ENCODE measurements around the gene ASL.
"Not testable (repeated sequence)": the region's sequence is repeated elsewhere in the genome, so short reads cannot be mapped to it uniquely, and the experiment has no call there.

Gene ASL

DNA sequence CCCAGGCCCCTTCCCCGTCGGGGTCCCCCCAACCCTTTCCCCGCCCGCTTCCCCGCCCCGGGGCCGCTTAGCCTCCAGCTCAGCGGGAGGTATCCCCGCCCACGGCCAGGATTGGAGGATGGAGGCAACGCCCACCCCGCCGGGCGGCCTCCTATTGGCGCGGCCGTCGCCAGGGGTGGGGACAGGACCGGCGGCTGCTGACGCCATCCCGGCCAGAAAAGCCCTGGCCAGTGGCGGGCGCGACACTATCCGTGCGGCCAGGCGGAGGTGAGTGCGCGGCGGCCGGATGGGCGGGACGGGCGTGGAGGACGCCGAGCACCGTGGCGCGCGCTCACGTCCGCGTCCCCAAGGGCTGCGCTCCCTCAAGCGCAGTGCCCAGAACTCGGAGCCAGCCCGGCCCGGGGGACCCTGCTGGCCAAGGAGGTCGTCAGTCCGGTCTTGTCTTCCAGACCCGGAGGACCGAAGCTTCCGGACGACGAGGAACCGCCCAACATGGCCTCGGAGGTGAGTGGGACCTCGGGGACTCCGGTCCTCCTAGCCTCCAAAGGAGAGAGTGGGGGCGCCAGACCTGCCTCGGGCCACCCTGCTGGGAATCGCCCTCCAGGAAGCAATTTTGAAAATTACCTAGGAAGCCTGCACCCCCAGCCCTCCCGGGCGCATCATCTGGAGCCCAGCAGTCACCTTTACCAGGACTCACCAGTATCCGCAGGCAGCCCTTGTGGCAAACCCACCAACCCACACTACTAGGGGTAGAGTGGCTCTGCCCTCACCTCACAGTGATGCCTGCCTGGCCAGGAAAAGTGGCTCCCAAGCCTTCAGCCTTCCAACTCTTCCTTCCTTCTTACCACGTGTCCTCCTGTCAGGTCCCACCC lies at the start of gene ASL:
Gene ASL (plus strand): TSS at position 230 of the 872 bp plus-strand sequence. CDS start 263 bp downstream, at position 493.
- DNase-seq (ENCODE audit: low read depth, low spot score), result no peak

DNA sequence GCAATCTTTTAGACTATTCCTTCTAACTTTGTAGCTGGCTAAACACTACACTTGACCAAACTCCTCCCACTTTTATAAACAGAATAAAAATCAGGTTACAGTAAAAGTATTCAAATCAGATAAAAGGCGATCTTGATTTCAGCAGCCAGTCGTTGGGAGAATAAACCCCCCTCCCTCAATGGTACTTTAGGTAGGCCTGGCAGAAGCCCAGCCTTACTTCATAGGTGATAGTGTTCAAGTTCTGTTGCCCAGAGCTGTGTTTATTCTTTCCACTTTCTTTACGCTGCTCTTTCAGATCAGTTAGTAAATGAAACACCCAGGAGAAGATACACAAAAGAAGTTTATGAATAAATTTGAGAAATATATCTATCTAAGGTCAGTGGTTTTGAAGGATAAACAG lies 47.3 kb upstream of the ASL start:
- DNase-seq (ENCODE audit: low read depth, low spot score), result not testable (repeated sequence)

DNA sequence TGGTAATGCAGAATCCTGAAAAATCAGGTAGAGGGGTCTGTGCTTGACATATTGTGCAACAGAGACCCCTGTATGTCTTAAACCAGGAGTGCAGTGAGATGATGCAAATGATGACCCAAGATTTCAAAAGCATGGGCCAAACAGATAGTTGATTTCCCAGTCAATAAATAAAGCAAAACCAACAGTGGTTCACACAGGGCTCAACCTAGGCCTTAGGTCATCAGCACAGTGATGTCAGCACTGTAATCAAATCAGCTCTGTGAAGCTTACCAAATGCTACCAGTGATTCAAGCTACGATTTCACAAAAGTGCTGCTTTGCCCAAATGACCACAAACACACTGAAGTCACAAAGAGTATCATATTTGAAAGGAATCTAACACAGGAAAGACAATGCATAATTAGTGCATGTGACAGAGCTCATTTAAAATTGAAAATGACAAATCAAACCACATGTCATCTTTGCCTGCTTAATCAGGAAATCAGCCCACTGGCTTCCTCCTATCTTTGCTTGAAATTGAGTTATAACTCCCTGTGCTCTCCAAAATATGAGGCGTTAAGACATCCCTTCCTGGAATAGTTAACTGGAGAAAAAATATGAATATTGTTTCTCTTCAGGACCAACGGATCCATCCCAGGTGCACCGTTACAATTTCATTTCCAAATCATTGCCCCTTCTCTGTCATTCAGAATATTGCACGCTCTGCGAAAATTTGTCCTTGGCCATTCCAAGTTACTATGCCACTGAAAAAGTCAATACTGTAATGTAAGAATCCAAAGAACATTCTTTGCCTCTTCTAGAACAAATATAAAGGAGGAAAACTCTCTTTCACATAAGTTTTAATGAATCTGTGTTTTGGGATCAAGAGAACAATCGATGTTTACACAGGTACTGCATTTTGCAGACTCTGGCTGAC lies 41.9 kb upstream of the ASL start:
- DNase-seq (ENCODE audit: low read depth, low spot score), result no peak

DNA sequence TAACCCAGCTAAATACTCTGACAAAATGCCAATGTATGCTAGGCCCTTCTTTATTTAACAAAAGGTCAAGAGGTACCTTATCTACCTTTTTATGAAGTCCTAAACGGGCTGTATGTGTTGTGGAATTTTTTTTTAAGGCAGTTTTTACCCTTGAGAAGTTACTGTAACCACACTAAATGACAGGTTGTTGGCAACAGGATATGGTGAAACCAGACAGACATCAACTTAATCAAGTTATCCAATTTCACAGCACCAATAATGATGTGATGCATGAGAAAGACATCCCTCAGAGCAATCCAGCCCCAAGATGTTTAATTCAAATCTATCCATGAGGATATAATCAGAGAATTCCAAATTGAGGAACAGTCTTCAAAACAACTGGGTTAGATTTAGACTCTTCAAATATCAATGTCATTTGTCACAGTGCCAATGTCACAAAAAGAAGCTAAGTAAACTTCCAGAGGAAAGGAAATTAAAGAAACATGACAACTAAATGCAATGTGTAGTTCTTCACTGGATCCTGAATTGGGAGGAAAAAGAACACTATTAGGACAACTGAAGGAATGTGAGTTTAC lies 41.1 kb upstream of the ASL start:
- DNase-seq (ENCODE audit: low read depth, low spot score), result not testable (repeated sequence)

DNA sequence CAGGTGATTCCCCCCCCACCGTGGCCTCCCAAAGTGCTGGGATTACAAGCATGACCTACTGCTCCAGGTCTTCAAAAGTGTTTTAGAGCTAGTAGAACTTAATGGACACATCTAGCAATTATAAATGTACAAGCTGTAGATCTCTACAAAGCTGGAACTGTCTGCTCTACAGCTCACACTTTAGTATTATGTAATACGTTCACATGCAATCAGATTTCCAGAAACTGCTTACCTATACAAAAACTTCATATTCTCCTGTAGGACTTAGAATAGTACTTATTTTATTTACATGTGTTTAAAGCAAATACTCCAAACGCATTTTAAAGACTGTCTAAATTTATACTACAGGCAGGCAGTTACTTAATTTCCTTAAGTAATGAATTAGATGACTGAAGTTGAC lies 39.2 kb upstream of the ASL start:
- DNase-seq (ENCODE audit: low read depth, low spot score), result no peak

DNA sequence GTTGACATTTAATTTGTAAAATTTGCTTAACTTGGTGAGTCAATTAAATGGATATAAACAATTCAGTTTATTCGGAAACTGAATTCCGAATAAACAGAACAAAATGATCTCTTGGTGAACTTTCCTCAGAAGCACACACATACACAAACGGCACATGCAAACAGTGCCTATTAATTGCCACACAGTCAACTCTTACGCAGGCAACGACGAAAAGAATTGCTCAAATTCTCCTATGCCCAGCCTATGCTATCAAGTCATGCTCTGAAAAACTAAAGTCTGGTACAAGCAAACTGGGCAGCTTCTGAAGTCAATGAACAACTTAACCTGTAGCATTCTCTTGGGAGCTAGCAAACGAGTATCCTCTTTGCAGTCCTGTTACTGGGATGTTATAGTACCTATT lies 38.8 kb upstream of the ASL start:
- DNase-seq (ENCODE audit: low read depth, low spot score), result no peak

DNA sequence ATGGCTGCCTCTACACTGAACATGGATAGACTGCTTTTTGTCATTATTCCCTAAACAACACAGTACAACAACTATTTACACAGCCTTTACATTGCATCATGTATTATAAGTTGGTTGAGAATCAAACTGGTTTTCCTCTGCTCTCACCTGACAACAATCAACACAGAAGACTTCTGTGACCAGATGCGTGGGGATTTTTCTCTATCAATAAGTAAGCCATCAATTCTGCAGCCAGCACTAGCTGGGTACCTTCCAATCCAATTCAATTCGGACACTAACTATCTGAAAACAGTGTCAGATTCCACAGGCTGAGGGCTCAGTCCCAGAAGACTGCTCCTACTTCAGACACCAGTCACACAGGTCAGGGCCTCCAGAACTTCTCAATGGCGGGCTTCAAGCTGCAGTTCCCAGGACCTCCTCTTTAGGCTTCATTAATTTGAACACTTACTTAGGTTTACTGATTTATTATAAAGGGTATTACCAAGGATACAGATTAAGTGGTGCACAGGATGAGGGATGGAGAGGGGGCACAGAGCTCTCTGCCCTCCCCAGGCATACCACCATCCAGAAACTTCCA lies 36.4 kb upstream of the ASL start:
- no peak for DNase-seq (ENCODE audit: low read depth, low spot score)

DNA sequence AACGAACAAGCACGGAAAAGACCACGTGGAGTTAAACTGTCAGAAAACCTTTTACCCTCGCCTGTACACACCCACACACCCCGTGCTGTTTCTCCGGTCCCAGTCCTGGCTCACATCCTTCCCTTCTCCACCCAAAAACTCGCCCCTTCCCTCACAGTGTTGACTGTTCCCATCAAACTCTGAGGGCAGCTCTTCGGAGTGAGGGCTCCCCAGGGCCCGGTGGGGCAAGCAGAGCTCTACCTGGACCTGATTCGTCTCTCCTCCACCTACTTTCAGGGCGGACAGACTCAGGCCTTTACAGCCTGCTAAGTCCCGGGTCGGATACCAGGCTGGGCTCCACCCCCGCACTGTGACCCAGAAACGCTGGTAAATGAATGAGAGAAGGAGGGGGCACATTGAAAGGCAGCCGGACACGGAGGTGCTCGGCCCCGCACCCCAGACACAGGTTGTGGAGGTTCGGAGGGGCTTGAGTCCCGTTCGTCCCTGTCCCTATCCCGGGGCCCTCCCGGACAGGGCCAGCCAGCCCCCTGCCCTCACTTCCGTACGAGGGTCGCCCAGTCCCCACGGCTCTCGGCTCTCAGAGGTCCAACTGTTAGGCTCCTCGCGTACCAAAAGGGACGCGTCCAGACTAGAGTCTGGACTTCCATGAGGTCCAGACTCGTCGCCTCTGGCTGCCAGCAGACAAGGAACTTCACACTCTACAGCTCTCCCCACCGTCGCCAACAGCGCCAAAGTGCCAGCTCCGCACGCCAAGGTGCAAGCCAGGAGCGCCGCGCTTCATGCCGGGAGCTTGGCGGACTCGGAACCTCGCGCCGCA lies 31.7 kb upstream of the ASL start:
- peak; percentile 17 for DNase-seq (ENCODE audit: low read depth, low spot score)

DNA sequence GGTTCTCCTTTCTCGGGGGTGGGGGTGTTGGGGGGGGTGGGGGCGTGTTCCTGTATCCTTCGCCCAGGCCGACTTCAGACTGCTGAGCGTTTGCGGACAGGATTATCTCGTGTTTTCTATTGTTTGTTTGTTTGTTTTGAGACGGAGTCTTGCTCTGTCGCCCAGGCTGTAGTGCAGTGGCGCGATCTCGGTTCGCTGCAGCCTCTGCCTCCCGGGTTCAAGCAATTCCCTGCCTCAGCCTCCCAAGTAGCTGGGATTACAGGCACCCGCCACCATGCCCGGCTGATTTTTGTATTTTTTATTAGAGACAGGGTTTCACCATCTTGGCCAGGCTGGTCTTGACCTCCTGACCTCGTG lies 31.1 kb upstream of the ASL start:
- not testable (repeated sequence) for DNase-seq (ENCODE audit: low read depth, low spot score)

DNA sequence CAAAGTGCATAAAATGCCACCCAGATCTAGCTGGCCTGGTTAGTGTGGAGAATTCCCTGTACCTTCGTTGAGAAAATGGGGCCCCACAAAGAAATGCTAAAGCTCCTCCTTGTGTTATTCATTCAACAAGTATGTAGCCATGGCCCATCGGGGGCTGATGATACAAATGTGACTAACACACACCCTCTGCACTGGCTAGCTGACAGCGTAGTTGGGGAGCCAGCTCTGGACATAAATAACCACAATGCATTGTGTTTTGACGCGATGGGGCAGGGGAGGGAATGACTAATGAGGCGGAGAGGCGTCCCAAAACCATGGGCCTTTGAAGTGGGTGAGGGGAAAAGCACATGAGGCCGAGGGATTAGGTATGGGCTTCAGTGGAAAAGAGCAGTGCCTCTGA lies 28.2 kb upstream of the ASL start:
- no peak for DNase-seq (ENCODE audit: low read depth, low spot score)

DNA sequence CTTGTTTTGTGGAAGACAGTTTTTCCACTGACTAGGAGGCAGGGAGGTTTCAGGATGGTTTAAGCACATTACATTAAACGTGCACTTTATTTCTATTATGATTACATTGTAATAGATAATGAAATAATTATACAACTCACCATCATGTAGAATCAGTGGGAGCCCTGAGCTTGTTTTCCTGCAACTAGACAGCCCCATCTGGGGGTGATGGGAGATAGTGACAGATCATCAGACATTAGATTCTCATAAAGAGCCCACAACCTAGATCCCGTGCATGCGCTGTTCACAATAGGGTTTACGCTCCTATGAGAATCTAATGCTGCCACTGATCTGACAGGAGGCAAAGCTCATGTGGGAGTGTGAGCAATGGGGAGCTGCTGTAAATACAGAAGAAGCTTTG lies 25.7 kb upstream of the ASL start:
- DNase-seq (ENCODE audit: low read depth, low spot score), result not testable (repeated sequence)

DNA sequence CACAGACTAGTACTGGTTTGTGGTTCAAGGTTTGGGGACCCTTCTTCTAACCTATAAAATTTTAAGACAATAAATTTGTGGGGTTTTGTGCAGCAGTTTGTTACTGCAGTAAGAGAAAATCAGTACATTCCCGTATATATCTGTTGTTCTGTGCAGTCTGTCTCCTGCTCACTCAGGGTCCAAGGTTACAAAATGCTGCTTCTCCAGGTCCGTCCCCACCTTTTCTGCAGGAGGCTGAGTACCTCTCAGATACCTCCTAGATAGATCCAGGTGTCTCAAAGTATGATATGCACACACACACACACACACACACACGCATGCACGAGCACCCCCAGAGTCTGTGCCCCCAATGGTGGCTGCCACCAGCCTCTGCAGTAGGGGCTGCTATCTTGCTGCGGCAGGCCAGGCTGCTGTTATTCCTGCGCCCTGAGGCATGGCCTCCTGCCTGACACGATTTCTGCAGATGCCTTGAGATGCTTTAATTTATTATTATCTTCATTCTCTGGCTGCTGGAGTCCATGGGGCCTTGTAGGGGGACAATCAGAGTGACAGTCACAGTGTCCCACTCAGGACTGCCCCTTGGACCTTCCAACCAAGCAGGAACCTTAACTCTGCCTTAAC lies 25.2 kb upstream of the ASL start:
- DNase-seq (ENCODE audit: low read depth, low spot score), result no peak

DNA sequence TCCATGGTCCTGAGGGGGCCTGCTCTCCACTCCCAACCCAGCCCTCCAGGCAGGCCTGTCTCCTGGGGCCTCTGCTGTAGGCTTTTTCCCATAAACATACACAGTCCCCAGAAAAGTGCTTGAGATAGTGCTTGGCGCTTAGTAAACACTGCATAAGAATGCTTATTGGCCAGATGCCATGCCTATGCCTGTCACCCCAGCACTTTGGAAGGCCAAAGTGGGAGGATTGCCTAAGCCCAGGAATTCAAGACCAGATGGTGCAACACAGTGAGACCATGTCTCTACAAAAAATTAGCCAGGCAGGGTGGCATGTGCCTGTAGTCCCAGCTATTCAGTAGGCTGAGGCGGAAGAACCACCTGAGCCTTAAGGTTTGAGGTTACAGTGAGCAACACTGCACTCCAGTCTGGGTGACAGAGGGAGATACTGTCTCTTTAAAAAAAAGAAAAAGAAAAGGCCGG lies 24.6 kb upstream of the ASL start:
- no peak for DNase-seq (ENCODE audit: low read depth, low spot score)

DNA sequence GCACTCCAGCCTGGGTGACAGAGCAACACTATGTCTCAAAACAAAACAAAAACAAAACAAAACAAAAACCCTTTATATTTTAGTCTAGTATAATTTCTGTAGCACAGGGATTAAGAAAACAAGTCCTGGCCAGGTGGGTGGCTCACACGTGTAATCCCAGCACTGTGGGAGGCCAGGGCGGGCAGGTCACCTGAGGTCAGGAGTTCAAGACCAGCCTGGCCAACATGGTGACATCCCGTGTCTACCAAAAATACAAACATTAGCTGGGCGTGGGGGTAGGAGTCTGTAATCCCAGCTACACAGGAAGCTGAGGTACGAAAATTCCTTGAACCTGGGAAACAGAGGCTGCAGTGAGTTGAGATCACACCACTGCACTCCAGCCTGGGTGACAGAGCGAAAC lies 23.2 kb upstream of the ASL start:
- no peak for DNase-seq (ENCODE audit: low read depth, low spot score)

DNA sequence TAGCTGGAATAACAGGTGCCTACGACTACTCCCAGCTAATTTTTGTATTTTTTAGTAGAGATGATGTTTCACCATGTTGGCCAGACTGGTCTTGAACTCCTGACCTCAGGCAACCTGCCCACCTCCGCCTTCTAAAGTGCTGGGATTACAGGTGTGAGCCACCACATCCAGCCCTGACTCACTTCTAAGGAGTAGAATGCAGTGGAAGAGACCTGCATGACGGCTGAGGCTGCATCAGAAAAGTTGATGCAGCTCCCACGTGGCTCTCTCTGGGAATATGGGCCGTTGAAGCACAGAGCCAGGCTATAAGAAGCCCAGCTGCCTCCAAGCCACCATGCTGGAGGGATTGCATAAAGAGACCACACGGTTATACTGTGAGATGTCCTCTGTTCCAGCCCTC lies 21.6 kb upstream of the ASL start:
- DNase-seq (ENCODE audit: low read depth, low spot score), result no peak

DNA sequence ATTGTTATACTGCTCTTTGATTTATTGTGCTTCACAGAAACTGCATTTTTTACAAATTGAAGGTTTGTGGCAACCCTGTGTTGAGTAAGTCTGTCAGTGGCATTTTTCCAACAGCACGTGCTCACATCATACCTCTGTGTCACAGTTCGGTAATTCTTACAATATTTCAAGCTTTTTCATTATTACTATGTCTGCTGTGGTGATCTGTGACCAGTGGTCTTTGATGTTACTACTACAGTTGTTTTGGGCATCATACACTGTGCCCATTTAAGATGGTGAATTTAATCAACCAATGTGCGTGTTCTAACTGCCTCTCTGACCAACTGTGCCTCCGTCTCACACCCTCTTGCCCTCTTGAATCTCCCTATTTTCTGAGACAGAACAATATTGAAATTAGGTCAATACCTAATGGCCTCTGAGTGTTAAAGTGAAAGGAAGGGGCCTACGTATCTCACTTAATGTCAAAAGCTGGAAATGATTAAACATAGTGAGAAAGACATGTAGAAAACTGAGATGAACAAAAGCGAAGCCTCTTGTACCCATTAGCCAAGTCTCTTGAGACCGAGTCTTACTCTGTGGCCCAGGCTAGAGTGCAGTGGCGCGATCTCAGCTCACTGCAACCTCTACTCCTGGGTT lies 20.2 kb upstream of the ASL start:
- no peak for DNase-seq (ENCODE audit: low read depth, low spot score)

DNA sequence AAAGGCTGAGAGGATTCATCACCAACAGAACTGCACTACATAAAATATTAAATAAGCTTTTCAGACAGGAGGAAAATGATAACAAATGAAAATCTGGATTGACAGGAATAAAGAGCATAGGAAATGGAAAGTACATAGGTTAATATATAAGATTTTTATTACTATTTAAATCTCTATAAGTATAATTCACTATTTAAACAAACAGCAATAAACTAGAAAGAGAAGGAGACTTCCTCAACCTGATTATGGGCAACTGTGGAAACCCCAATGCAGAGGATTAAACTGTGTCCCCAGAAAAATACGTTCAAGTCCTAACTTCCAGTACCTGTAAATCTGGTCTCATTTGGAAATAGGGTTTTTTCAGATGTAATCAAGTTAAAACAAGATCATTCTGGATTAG lies 14.8 kb upstream of the ASL start:
- DNase-seq (ENCODE audit: low read depth, low spot score), result no peak

DNA sequence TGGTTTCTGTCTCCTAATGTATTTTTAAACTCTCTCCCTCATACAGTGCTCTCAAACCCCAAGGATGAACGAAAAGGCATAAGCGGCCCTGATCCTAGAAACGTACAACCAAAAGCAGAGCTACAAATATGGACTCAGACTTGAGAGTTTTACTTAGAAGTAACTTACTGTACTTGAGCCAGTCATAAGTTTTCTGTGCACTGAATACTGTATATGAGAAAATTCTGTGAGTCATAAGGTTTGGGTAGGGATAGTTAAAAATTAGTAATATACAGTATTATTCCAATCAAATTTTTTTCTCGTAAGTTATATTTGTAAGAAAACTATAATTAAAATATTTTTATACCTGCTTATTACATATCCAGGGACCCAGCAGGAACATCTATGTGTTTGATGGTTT lies 5.9 kb upstream of the ASL start:
- DNase-seq (ENCODE audit: low read depth, low spot score), result no peak

DNA sequence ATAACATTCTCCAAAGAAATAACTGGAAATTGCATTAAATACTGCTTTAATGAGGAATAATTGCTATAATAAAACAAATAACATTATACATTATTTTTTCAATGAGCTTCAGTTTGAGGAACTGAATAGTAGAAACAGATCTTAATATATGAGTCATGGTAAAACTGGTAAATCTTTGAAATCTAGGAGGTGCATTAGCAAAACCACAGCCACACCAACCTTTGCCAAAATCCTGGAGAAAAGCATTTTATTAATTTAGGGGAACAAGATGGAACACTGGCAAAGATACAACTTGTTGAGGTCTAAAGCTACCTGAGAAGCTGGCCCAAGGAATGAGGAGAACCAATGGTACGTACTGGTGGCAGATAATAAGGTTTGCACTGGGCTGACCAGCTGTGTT lies 5.4 kb upstream of the ASL start:
- DNase-seq (ENCODE audit: low read depth, low spot score), result no peak

DNA sequence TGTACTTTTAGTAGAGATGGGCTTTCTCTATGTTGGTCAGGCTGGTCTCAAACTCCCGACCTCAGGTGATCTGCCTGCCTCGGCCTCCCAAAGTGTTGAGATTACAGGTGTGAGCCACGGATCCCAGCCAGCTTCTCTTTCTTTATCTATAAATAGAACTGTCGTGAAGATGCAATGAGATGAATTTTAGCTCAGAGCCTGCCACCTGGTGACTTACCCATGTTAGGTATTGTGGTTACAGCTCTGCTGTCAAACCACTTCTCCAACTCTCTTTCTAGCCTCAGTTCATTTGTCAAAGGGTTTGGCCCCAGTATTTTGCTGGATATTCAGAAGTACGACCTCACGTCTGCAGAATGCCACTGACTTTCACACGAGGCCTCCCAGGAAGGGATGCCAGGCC lies 3.4 kb upstream of the ASL start:
- DNase-seq (ENCODE audit: low read depth, low spot score), result not testable (repeated sequence)
